22Rv1 (cell line): ENCODE measurements around the gene PGS1.

Source experiments
- ZFX ChIP-seq: fragments of 450-650 bp; IDR thresholded peaks from 2 replicates; pipeline ENCODE4 v1.6.1; 2017; ENCODE audit warnings: antibody characterized with exemption, borderline replicate concordance
- TF ChIP-seq, protein P1 (sequence below): fragments of 450-650 bp; IDR thresholded peaks from 2 replicates; pipeline ENCODE4 v1.5.1; 2017; ENCODE audit warnings: mild to moderate bottlenecking

DNA sequence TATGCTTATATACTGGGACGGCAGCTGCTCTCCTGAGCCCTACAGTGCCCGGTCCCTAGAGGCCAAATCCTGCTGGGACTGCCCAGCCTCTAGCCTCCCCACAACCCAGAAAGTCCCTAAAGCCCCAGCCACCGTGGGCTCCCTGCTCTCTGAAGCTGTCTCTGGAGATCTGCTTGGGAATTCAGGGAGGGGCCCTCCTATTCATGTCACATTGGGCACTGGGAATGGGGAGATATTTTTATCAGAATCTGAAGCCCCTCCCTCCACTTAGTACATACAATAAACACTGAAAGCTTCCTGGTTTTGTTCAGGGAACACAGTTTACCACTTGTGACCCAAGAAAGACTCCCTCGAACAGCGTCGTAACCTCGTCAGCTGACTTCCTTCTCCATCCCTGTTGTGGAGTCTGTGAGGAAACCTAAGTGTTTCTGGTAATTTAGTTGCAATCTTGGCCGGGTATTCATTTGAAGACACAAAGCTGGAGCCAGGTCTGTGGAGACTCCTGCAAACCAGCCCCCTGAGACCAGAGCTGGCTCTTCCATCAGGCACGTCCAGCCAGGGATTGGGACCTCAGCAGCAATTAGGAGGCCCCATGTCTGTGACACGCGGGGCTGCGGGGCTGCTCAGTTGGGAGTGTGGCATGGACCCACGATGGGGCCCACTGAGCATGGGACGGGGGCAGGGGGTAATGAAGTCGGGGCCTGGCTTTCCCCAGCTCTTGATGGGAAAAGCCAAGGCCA is 38.5 kb downstream of the PGS1 start:
- TF ChIP-seq, protein P1, sequence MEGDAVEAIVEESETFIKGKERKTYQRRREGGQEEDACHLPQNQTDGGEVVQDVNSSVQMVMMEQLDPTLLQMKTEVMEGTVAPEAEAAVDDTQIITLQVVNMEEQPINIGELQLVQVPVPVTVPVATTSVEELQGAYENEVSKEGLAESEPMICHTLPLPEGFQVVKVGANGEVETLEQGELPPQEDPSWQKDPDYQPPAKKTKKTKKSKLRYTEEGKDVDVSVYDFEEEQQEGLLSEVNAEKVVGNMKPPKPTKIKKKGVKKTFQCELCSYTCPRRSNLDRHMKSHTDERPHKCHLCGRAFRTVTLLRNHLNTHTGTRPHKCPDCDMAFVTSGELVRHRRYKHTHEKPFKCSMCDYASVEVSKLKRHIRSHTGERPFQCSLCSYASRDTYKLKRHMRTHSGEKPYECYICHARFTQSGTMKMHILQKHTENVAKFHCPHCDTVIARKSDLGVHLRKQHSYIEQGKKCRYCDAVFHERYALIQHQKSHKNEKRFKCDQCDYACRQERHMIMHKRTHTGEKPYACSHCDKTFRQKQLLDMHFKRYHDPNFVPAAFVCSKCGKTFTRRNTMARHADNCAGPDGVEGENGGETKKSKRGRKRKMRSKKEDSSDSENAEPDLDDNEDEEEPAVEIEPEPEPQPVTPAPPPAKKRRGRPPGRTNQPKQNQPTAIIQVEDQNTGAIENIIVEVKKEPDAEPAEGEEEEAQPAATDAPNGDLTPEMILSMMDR = no peak
- TF ChIP-seq ZFX = no peak
